Measurements from ENCODE around the gene RPL37A. TPM values are rescaled to one million over a fixed set of nuclear protein-coding genes. Genes with fewer than 3 reads are reported as not detected.

RPL37A gene
- total and polyA plus RNA-seq, 4 donors = 1,589 to 4,925 (median 1,954) TPM

DNA sequence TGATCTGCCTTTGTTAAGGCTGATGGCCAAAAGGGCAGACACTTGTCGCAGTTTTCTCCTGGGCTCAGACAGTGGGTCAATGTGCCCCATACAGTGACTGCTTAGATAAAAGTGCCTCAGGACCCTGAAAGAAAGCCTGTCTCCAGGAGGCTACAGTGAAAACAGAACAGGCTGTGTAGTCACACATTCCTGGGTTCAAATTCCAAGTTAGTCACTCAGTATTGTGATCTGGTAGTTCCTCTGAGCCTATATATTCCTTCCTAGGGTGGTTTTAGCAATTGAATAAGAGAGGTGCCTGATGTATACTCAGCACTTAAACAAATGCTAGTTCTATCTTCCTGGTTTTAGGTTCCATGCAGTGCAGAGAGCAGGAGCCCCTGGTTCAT is 54.4 kb downstream of the RPL37A start:
- H3K4me3 ChIP-seq (ENCODE audit: low read depth, low read length) = no peak overlapping the region
- WGBS (ENCODE audit: insufficient coverage) = 56% methylated on average over 1 of the region's 1 CpG
- no peaks in the 10 kb centered on the region for H3K36me3 ChIP-seq (ENCODE audit: control insufficient read depth, insufficient read depth, low read length)
- no peak overlapping the region for H3K27ac ChIP-seq (ENCODE audit: low read depth, low read length)
- no peak for DNase-seq (ENCODE audit: low read depth in 4 of 6, low spot score in 6 of 6)
- H3K27me3 ChIP-seq (ENCODE audit: control insufficient read depth, insufficient read depth, low read length) = no peaks in the 10 kb centered on the region
- H3K4me1 ChIP-seq (ENCODE audit: control insufficient read depth, insufficient read depth, low read length) = peaks cover 30% of the 10 kb centered on the region
- no peaks in the 10 kb centered on the region for H3K9me3 ChIP-seq (ENCODE audit: control insufficient read depth, insufficient read depth, low read length)

Other genes starting within 250 kb of the RPL37A start
- 1 to 10 TPM; 4.0 to 8.2 TPM for gene MARCHF4, start 126.4 kb upstream of the RPL37A start, total RNA-seq
- gene MARCHF4, start 126.4 kb upstream of the RPL37A start, polyA plus RNA-seq (ENCODE audit: insufficient read length in 2 of 2) = 10 to 100 TPM; 38.0 to 40.1 TPM
- gene SMARCAL1, start 86.4 kb upstream of the RPL37A start, total RNA-seq = 10 to 100 TPM; 13.6 to 14.1 TPM
- gene SMARCAL1, start 86.4 kb upstream of the RPL37A start, polyA plus RNA-seq (ENCODE audit: insufficient read length in 2 of 2) = 10 to 100 TPM; 17.1 to 18.0 TPM
- gene IGFBP2, start 134.6 kb downstream of the RPL37A start, total RNA-seq = 100 to 1,000 TPM; 176 to 741 TPM
- gene IGFBP2, start 134.6 kb downstream of the RPL37A start, polyA plus RNA-seq (ENCODE audit: insufficient read length in 2 of 2) = 100 to 1,000 TPM; 191 to 259 TPM
- gene IGFBP5, start 196.7 kb downstream of the RPL37A start, total RNA-seq = 100 to 1,000 TPM; 179 to 292 TPM
- gene IGFBP5, start 196.7 kb downstream of the RPL37A start, polyA plus RNA-seq (ENCODE audit: insufficient read length in 2 of 2) = 100 to 1,000 TPM; 245 to 273 TPM